Hair follicular keratinocyte (primary cell): ENCODE measurements around the gene PGA4. TPM values are rescaled to one million over a fixed set of nuclear protein-coding genes. Genes with fewer than 3 reads are reported as not detected.

ENCODE experiments used
- total RNA-seq: library from RNA; depleted of rRNA; stranded (reverse); fragments of >200 nt; gene quantifications from 2 replicates; pipeline ENCODE4 v1.2.3, GENCODE V29; 2015

PGA4 gene
- not detected in 2 replicates for total RNA-seq

GRCh38 chr11:61222047-61222446 is at the start of gene PGA4:
PGA4 (plus strand) TSS chr11:61222347; CDS start chr11:61222401, 54 bp downstream.

GRCh38 chr11:61202950-61203746 is 19.0 kb upstream of the PGA4 start, which contains the start of gene PGA3:
PGA3 (plus strand) TSS chr11:61203515; CDS start chr11:61203565, 50 bp downstream.

GRCh38 chr11:61240875-61241274 is 18.7 kb downstream of the PGA4 start, which contains the start of gene PGA5:
PGA5 (plus strand) TSS chr11:61241175; CDS start chr11:61241227, 52 bp downstream.

Other genes starting within 250 kb of the PGA4 start
- not detected in 2 replicates for gene CD5, start 119.9 kb upstream of the PGA4 start, total RNA-seq
- 11.5 and 14.9 TPM in 2 replicates for gene VPS37C, start 60.9 kb upstream of the PGA4 start, total RNA-seq
- gene PGA3, start 18.8 kb upstream of the PGA4 start, total RNA-seq = not detected in 2 replicates
- not detected in 2 replicates for gene PGA5, start 18.8 kb downstream of the PGA4 start, total RNA-seq
- gene VWCE, start 73.0 kb downstream of the PGA4 start, total RNA-seq = 0.04 and 0.23 TPM in 2 replicates
- gene DDB1, start 110.8 kb downstream of the PGA4 start, total RNA-seq = 163 and 190 TPM in 2 replicates
- gene TKFC, start 110.9 kb downstream of the PGA4 start, total RNA-seq = 30.3 and 34.4 TPM in 2 replicates
- 42.1 and 47.6 TPM in 2 replicates for gene CYB561A3, start 139.5 kb downstream of the PGA4 start, total RNA-seq
- 24.3 and 44.9 TPM in 2 replicates for gene TMEM138, start 140.0 kb downstream of the PGA4 start, total RNA-seq
- 12.0 and 12.3 TPM in 2 replicates for gene TMEM216, start 170.2 kb downstream of the PGA4 start, total RNA-seq
- 29.0 and 31.1 TPM in 2 replicates for gene CPSF7, start 207.6 kb downstream of the PGA4 start, total RNA-seq
- 18.0 and 38.8 TPM in 2 replicates for gene SDHAF2, start 207.8 kb downstream of the PGA4 start, total RNA-seq